PC-3 (cell line): ENCODE data around the gene MCFD2. TPM values are rescaled to one million over a fixed set of nuclear protein-coding genes. Genes with fewer than 3 reads are reported as not detected.

Experiments used
- ATAC-seq: fragments of 200-7000 bp; cut with Tn5 transposase; 2 replicates; pipeline ENCODE4 v1.9.1; 2020; ENCODE audit warnings: mild to moderate bottlenecking, moderate library complexity
- BruUV-seq: library from RNA; stranded (reverse); fragments of 400-500 nt; replicated peaks from 2 replicates; lab custom pipeline; 2021; lab: Mats Ljungman, UMichigan
- CTCF ChIA-PET: fragments of 300-600 bp; sonication (Branson Sonifier 250); formaldehyde crosslinking; loops from one replicate; lab custom pipeline; 2022; ENCODE audit warnings: antibody characterized with exemption; lab: Charles Lee
- POLR2A ChIA-PET: fragments of 300-600 bp; sonication (Branson Sonifier 250); formaldehyde crosslinking; loops from one replicate; lab custom pipeline; 2022; ENCODE audit warnings: antibody characterized with exemption; ENCODE audit not compliant: unreplicated experiment; lab: Charles Lee
- DNase-seq: peaks from one replicate; pipeline ENCODE4 v3.0.0-alpha.2; 2015
- H2AFZ ChIP-seq: fragments of 300-600 bp; sonication (generic); 2 replicates; pipeline ENCODE4 v1.6.0; 2016; ENCODE audit warnings: antibody characterized with exemption, low read length
- H3F3A ChIP-seq: fragments of 300-600 bp; sonication (generic); one replicate; pipeline ENCODE4 v1.6.0; 2017; ENCODE audit warnings: antibody characterized with exemption, low read length, control low read depth, mild to moderate bottlenecking; ENCODE audit not compliant: unreplicated experiment
- H3K27ac ChIP-seq: fragments of 300-600 bp; sonication (generic); 2 replicates; pipeline ENCODE4 v1.5.1; 2016; ENCODE audit warnings: mild to moderate bottlenecking, low read length
- H3K27me3 ChIP-seq: fragments of 300-600 bp; sonication (generic); 2 replicates; pipeline ENCODE4 v1.6.1; 2016; ENCODE audit warnings: low read length, mixed read lengths
- H3K36me3 ChIP-seq: fragments of 300-600 bp; sonication (generic); 2 replicates; pipeline ENCODE4 v1.6.1; 2016; ENCODE audit warnings: low read depth, mixed run types, low read length, mixed read lengths
- H3K4me1 ChIP-seq: fragments of 300-600 bp; sonication (generic); 2 replicates; pipeline ENCODE4 v1.5.1; 2016; ENCODE audit warnings: low read length; ENCODE audit not compliant: insufficient read depth
- H3K4me2 ChIP-seq: fragments of 300-600 bp; sonication (generic); 2 replicates; pipeline ENCODE4 v1.6.0; 2016; ENCODE audit warnings: low read length
- H3K4me3 ChIP-seq: fragments of 300-600 bp; sonication (generic); 2 replicates; pipeline ENCODE4 v1.5.1; 2016; ENCODE audit warnings: mild to moderate bottlenecking, low read length, mixed read lengths
- H3K79me2 ChIP-seq: fragments of 300-600 bp; sonication (generic); 2 replicates; pipeline ENCODE4 v1.6.1; 2017; ENCODE audit warnings: low read length, mixed read lengths
- H3K9ac ChIP-seq: fragments of 300-600 bp; sonication (generic); 2 replicates; pipeline ENCODE4 v1.6.0; 2016; ENCODE audit warnings: mild to moderate bottlenecking, low read length
- H3K9me2 ChIP-seq: fragments of 300-600 bp; sonication (generic); replicated peaks from 2 replicates; pipeline ENCODE4 v1.6.1; 2016; ENCODE audit warnings: mixed run types, low read length, mixed read lengths
- H3K9me3 ChIP-seq: fragments of 300-600 bp; sonication (generic); 2 replicates; pipeline ENCODE4 v1.6.1; 2016; ENCODE audit warnings: low read length, mixed read lengths
- H4K20me1 ChIP-seq: fragments of 300-600 bp; sonication (generic); 2 replicates; pipeline ENCODE4 v1.6.1; 2016; ENCODE audit warnings: low read length, mixed read lengths
- EZH2 ChIP-seq: fragments of 300-600 bp; sonication (generic); IDR thresholded peaks from one replicate; pipeline ENCODE4 v1.6.1; 2017; ENCODE audit warnings: antibody characterized with exemption, mild to moderate bottlenecking, low read length; ENCODE audit not compliant: unreplicated experiment
- EZH2phosphoT487 ChIP-seq: fragments of 300-600 bp; sonication (generic); IDR thresholded peaks from 2 replicates; pipeline ENCODE4 v1.6.1; 2018; ENCODE audit warnings: mild to moderate bottlenecking, antibody characterized with exemption, low read length, borderline replicate concordance
- intact Hi-C: fragments of 100-400 bp; cut with micrococcal nuclease; formaldehyde crosslinking; loops from 2 replicates; pipeline ENCODE4 v1.9.0; 2023
- total RNA-seq: library from RNA; depleted of rRNA; stranded (reverse); fragments of >200 nt; gene quantifications from 2 replicates; pipeline ENCODE4 v1.2.3, GENCODE V29; 2014
- TF ChIP-seq, protein P1 (sequence below): fragments of 300-600 bp; sonication (generic); conservative IDR thresholded peaks from 2 replicates; pipeline ENCODE4 v1.5.1; 2017; ENCODE audit warnings: antibody characterized with exemption, low read depth, mild to moderate bottlenecking, low read length

The MCFD2 gene
- total RNA-seq, 1 experiment from 2014 or later: 112 TPM

GRCh38 chr2:46963941-46964673, 48.5 kb upstream of the MCFD2 start:
- POLR2A ChIA-PET: no interaction called here
- no peaks in the 10 kb centered on the region for H4K20me1 ChIP-seq
- CTCF ChIA-PET: no interaction called here
- TF ChIP-seq EZH2phosphoT487 (no peak), EZH2 (no peak)
- TF ChIP-seq, protein P1, sequence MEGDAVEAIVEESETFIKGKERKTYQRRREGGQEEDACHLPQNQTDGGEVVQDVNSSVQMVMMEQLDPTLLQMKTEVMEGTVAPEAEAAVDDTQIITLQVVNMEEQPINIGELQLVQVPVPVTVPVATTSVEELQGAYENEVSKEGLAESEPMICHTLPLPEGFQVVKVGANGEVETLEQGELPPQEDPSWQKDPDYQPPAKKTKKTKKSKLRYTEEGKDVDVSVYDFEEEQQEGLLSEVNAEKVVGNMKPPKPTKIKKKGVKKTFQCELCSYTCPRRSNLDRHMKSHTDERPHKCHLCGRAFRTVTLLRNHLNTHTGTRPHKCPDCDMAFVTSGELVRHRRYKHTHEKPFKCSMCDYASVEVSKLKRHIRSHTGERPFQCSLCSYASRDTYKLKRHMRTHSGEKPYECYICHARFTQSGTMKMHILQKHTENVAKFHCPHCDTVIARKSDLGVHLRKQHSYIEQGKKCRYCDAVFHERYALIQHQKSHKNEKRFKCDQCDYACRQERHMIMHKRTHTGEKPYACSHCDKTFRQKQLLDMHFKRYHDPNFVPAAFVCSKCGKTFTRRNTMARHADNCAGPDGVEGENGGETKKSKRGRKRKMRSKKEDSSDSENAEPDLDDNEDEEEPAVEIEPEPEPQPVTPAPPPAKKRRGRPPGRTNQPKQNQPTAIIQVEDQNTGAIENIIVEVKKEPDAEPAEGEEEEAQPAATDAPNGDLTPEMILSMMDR: no peak
- intact Hi-C loops: no loop called here
- H3K79me2 ChIP-seq: peaks cover 9% of the 10 kb centered on the region; the same call in 1 of the 2 replicates
- no peak overlapping the region for H2AFZ ChIP-seq
- H3K9me2 ChIP-seq: no peaks in the 10 kb centered on the region
- H3K36me3 ChIP-seq: no peaks in the 10 kb centered on the region
- H3K9ac ChIP-seq: no peak overlapping the region
- DNase-seq (peak; percentile 41), ATAC-seq (no peak)
- H3K9me3 ChIP-seq: no peaks in the 10 kb centered on the region
- peak overlapping the region; percentile 46 for H3K27ac ChIP-seq
- H3K4me2 ChIP-seq: peak overlapping the region; percentile 36; the same call in 1 of the 2 replicates
- H3K4me3 ChIP-seq: no peak overlapping the region
- no peaks in the 10 kb centered on the region for H3K27me3 ChIP-seq
- peaks cover 5% of the 10 kb centered on the region for H3F3A ChIP-seq
- peaks cover 59% of the 10 kb centered on the region for H3K4me1 ChIP-seq
- BruUV-seq: no TSS peak

GRCh38 chr2:46963210-46963609, 47.6 kb upstream of the MCFD2 start:
- Histone ChIP-seq H3K36me3 (peaks cover 8% of the 10 kb centered on the region; the same call in 1 of the 2 replicates), H3F3A (peaks cover 5% of the 10 kb centered on the region), H3K79me2 (peaks cover 1% of the 10 kb centered on the region; the same call in 1 of the 2 replicates), H3K4me2 (no peak overlapping the region), H3K27me3 (no peaks in the 10 kb centered on the region), H3K9me3 (no peaks in the 10 kb centered on the region), H3K9me2 (no peaks in the 10 kb centered on the region), H3K4me3 (no peak overlapping the region), H3K4me1 (peaks cover 52% of the 10 kb centered on the region), H2AFZ (no peak overlapping the region), H3K27ac (no peak overlapping the region), H4K20me1 (no peaks in the 10 kb centered on the region), H3K9ac (no peak overlapping the region)
- no peak for DNase-seq
- TF ChIP-seq EZH2: no peak
- TF ChIP-seq EZH2phosphoT487: no peak
- TF ChIP-seq, protein P1: no peak
- no peak for ATAC-seq
- ChIA-PET POLR2A (no interaction called here), CTCF (no interaction called here)
- intact Hi-C loops: no loop called here
- BruUV-seq: no TSS peak

DNA sequence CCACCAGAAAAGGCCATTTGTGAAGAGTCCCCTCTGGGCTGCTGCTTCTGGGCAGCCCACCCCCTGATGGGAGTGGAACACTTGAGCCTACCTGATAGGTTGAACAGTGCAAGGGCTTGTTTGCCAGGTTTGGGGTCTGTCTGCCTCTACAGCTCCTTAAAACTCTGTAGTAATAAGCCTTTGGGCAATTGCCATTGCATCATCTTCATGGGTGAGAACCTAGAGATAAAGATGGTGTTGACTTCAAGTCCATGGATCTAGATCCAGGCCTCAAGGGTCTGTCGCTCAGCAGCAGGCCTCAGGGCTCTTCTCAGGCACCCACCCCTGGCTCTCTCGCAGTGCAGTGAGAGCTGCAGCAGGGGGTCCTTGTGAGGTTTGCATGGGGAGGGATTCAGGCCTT, 47.1 kb upstream of the MCFD2 start:
- ChIA-PET CTCF (no interaction called here), POLR2A (no interaction called here)
- intact Hi-C loops: no loop called here
- H3K79me2 ChIP-seq: no peaks in the 10 kb centered on the region
- no peaks in the 10 kb centered on the region for H3K27me3 ChIP-seq
- peaks cover 4% of the 10 kb centered on the region for H3F3A ChIP-seq
- peaks cover 48% of the 10 kb centered on the region for H3K4me1 ChIP-seq
- no peak overlapping the region for H3K4me3 ChIP-seq
- ATAC-seq (no peak), DNase-seq (no peak)
- no peaks in the 10 kb centered on the region for H3K9me2 ChIP-seq
- H3K9ac ChIP-seq: no peak overlapping the region
- H3K27ac ChIP-seq: no peak overlapping the region
- no peak overlapping the region for H3K4me2 ChIP-seq
- H4K20me1 ChIP-seq: no peaks in the 10 kb centered on the region
- no peaks in the 10 kb centered on the region for H3K9me3 ChIP-seq
- H3K36me3 ChIP-seq: peaks cover 12% of the 10 kb centered on the region; the same call in 1 of the 2 replicates
- BruUV-seq: no TSS peak
- no peak overlapping the region for H2AFZ ChIP-seq
- no peak for TF ChIP-seq EZH2phosphoT487
- TF ChIP-seq, protein P1: no peak
- no peak for TF ChIP-seq EZH2
